Stimulated activated naive CD8-positive, alpha-beta T cell treated with anti-CD3 and anti-CD28 coated beads, Interleukin-15, Interleukin-2, amounts not matched to agents 100 ng/mL and 50 ng/mL, for 24 hours (primary cell): ENCODE data around the gene BRD1.
A peak's percentile ranks its signal among the peaks of the same experiment; 100 is the strongest.

ENCODE experiments used
- H3K27ac Mint-ChIP-seq: one replicate; pipeline ENCODE4 v1.8.0; 2021; ENCODE audit warnings: mild to moderate bottlenecking, mixed read lengths
- H3K27me3 Mint-ChIP-seq: one replicate; pipeline ENCODE4 v1.8.0; 2021; ENCODE audit warnings: mixed read lengths
- H3K36me3 Mint-ChIP-seq: one replicate; pipeline ENCODE4 v1.8.0; 2021; ENCODE audit warnings: low read depth, mixed read lengths
- H3K4me1 Mint-ChIP-seq: one replicate; pipeline ENCODE4 v1.8.0; 2021; ENCODE audit warnings: low read depth, mixed read lengths
- H3K4me3 Mint-ChIP-seq: one replicate; pipeline ENCODE4 v1.8.0; 2021; ENCODE audit warnings: mild to moderate bottlenecking, mixed read lengths
- H3K9me3 Mint-ChIP-seq: one replicate; pipeline ENCODE4 v1.8.0; 2021; ENCODE audit warnings: mixed read lengths

Gene BRD1

GRCh38 chr22:49726022-49726681 lies 101.5 kb downstream of the BRD1 start:
- Mint-ChIP-seq H3K9me3 (no peaks in the 10 kb centered on the region), H3K36me3 (no peaks in the 10 kb centered on the region), H3K4me1 (peaks cover 12% of the 10 kb centered on the region), H3K4me3 (no peak overlapping the region), H3K27ac (no peak overlapping the region), H3K27me3 (peaks cover 40% of the 10 kb centered on the region)

- no peak overlapping the region for H3K4me3 Mint-ChIP-seq
- no peaks in the 10 kb centered on the region for H3K36me3 Mint-ChIP-seq
- H3K4me1 Mint-ChIP-seq: peaks cover 12% of the 10 kb centered on the region
- H3K27me3 Mint-ChIP-seq: peaks cover 34% of the 10 kb centered on the region
- H3K27ac Mint-ChIP-seq: no peak overlapping the region
- no peaks in the 10 kb centered on the region for H3K9me3 Mint-ChIP-seq
These were observed 102.2 kb downstream of the BRD1 start for GRCh38 chr22:49725516-49725915.

- peak overlapping the region; percentile 70 for H3K4me3 Mint-ChIP-seq
- peak overlapping the region; percentile 45 for H3K27ac Mint-ChIP-seq
- peaks cover 30% of the 10 kb centered on the region for H3K27me3 Mint-ChIP-seq
These were observed 102.7 kb downstream of the BRD1 start for GRCh38 chr22:49724893-49725489.

GRCh38 chr22:49724030-49724892 lies 103.4 kb downstream of the BRD1 start:
- Mint-ChIP-seq H3K4me3 (peak overlapping the region; percentile 91), H3K9me3 (no peaks in the 10 kb centered on the region), H3K36me3 (no peaks in the 10 kb centered on the region), H3K4me1 (peaks cover 12% of the 10 kb centered on the region), H3K27me3 (peaks cover 26% of the 10 kb centered on the region), H3K27ac (peak overlapping the region; percentile 87)

More at GRCh38 chr22:49724893-49725489, 102.7 kb downstream of the BRD1 start:
- Mint-ChIP-seq H3K4me1 (peaks cover 12% of the 10 kb centered on the region), H3K9me3 (no peaks in the 10 kb centered on the region), H3K36me3 (no peaks in the 10 kb centered on the region)

- peaks cover 12% of the 10 kb centered on the region for H3K4me1 Mint-ChIP-seq
- H3K27me3 Mint-ChIP-seq: peaks cover 21% of the 10 kb centered on the region
- no peak overlapping the region for H3K27ac Mint-ChIP-seq
- no peaks in the 10 kb centered on the region for H3K36me3 Mint-ChIP-seq
- H3K4me3 Mint-ChIP-seq: peak overlapping the region; percentile 91
- H3K9me3 Mint-ChIP-seq: no peaks in the 10 kb centered on the region
These were observed 104.1 kb downstream of the BRD1 start for GRCh38 chr22:49723478-49724029.
